Measurements from ENCODE around the gene TTN. TPM values are rescaled to one million over a fixed set of nuclear protein-coding genes. Genes with fewer than 3 reads are reported as not detected.
A peak's percentile ranks its signal among the peaks of the same experiment; 100 is the strongest.

Gene TTN
- total and polyA plus RNA-seq, 4 donors: 0.01 to 3.0 (median 0.80) TPM

- no peak for DNase-seq (ENCODE audit: low spot score)
- TF ChIP-seq RAD21 (IDR thresholded peaks at IDR 0.05) (peak; percentile 44 to 64), HNF4G (IDR thresholded peaks at IDR 0.05) (no peak), HNF4A (conservative IDR thresholded peaks at IDR 0.05) (no peak)
- TF ChIP-seq, protein P1, sequence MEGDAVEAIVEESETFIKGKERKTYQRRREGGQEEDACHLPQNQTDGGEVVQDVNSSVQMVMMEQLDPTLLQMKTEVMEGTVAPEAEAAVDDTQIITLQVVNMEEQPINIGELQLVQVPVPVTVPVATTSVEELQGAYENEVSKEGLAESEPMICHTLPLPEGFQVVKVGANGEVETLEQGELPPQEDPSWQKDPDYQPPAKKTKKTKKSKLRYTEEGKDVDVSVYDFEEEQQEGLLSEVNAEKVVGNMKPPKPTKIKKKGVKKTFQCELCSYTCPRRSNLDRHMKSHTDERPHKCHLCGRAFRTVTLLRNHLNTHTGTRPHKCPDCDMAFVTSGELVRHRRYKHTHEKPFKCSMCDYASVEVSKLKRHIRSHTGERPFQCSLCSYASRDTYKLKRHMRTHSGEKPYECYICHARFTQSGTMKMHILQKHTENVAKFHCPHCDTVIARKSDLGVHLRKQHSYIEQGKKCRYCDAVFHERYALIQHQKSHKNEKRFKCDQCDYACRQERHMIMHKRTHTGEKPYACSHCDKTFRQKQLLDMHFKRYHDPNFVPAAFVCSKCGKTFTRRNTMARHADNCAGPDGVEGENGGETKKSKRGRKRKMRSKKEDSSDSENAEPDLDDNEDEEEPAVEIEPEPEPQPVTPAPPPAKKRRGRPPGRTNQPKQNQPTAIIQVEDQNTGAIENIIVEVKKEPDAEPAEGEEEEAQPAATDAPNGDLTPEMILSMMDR (IDR thresholded peaks at IDR 0.05; ENCODE audit: low read depth, low read length, missing input control): peak; percentile 74
- WGBS: 44% methylated on average over 9 of the region's 9 CpGs
Observed at GRCh38 chr2:178700922-178701342, 106.3 kb downstream of the TTN start.

DNA sequence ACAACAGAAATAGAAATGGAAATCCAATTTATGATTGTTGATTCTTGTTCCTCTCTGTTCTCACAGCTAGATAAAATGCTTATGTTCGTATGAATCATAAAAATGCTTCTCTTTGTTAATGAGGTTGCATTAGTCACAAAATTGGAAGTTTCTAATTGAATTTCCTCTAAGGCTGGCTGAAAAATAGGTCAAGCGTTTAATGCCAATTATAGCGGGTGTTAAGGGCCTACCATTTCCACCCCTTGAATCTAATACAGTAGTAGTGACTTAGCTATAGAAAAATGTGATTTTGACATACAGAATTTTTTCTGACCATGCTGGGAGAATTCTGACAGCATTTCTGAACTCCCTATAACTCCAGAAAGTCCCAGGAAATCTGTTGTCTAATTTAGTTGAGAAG is 107.1 kb downstream of the TTN start:
- H3K27ac ChIP-seq (ENCODE audit: low read depth in 1 of 2, low read length in 2 of 2): no peak overlapping the region
- H3K27me3 ChIP-seq (ENCODE audit: control insufficient read depth in 4 of 4, insufficient read depth in 4 of 4, low read length in 3 of 4): no peaks in the 10 kb centered on the region
- H3K9me3 ChIP-seq (ENCODE audit: control insufficient read depth in 4 of 4, low read length in 3 of 4): no peaks in the 10 kb centered on the region
- no peak overlapping the region for H3K4me3 ChIP-seq (ENCODE audit: low read depth in 1 of 3, low read length in 3 of 3)
- 85% methylated on average over 3 of the region's 3 CpGs for WGBS
- H3K9ac ChIP-seq (ENCODE audit: low read depth in 1 of 2, low read length in 2 of 2): no peak overlapping the region
- no peaks in the 10 kb centered on the region for H3K4me1 ChIP-seq (ENCODE audit: control insufficient read depth in 4 of 4, insufficient read depth in 4 of 4, low read length in 3 of 4)
- H3K36me3 ChIP-seq (ENCODE audit: control insufficient read depth in 4 of 4, insufficient read depth in 3 of 4, low read depth in 1 of 4, low read length in 3 of 4): no peaks in the 10 kb centered on the region
- TF ChIP-seq TAF1 (conservative IDR thresholded peaks at IDR 0.05) (no peak), SP1 (IDR thresholded peaks at IDR 0.05) (no peak), HNF4G (IDR thresholded peaks at IDR 0.05) (no peak), REST (IDR thresholded peaks at IDR 0.05) (no peak), EGR1 (IDR thresholded peaks at IDR 0.05; ENCODE audit: low read depth in 2 of 2) (no peak), YY1 (IDR thresholded peaks at IDR 0.05) (no peak), MAX (IDR thresholded peaks at IDR 0.05) (no peak), RAD21 (IDR thresholded peaks at IDR 0.05) (no peak), FOXA2 (IDR thresholded peaks at IDR 0.05) (no peak), RXRA (IDR thresholded peaks at IDR 0.05) (no peak)
- TF ChIP-seq, protein P1 (IDR thresholded peaks at IDR 0.05; ENCODE audit: low read depth, low read length, missing input control): no peak
- TF ChIP-seq, protein P2, sequence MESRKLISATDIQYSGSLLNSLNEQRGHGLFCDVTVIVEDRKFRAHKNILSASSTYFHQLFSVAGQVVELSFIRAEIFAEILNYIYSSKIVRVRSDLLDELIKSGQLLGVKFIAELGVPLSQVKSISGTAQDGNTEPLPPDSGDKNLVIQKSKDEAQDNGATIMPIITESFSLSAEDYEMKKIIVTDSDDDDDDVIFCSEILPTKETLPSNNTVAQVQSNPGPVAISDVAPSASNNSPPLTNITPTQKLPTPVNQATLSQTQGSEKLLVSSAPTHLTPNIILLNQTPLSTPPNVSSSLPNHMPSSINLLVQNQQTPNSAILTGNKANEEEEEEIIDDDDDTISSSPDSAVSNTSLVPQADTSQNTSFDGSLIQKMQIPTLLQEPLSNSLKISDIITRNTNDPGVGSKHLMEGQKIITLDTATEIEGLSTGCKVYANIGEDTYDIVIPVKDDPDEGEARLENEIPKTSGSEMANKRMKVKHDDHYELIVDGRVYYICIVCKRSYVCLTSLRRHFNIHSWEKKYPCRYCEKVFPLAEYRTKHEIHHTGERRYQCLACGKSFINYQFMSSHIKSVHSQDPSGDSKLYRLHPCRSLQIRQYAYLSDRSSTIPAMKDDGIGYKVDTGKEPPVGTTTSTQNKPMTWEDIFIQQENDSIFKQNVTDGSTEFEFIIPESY (IDR thresholded peaks at IDR 0.05): no peak
- DNase-seq (ENCODE audit: low spot score): no peak

More at GRCh38 chr2:178700922-178701342, 106.3 kb downstream of the TTN start:
- no peak overlapping the region for H3K27ac ChIP-seq (ENCODE audit: low read depth in 1 of 2, low read length in 2 of 2)
- no peak overlapping the region for H3K4me3 ChIP-seq (ENCODE audit: low read depth in 1 of 3, low read length in 3 of 3)
- no peaks in the 10 kb centered on the region for H3K27me3 ChIP-seq (ENCODE audit: control insufficient read depth in 4 of 4, insufficient read depth in 4 of 4, low read length in 3 of 4)
- no peak overlapping the region for H3K9ac ChIP-seq (ENCODE audit: low read depth in 1 of 2, low read length in 2 of 2)
- H3K9me3 ChIP-seq (ENCODE audit: control insufficient read depth in 4 of 4, low read length in 3 of 4): no peaks in the 10 kb centered on the region
- no peaks in the 10 kb centered on the region for H3K36me3 ChIP-seq (ENCODE audit: control insufficient read depth in 4 of 4, insufficient read depth in 3 of 4, low read depth in 1 of 4, low read length in 3 of 4)
- no peaks in the 10 kb centered on the region for H3K4me1 ChIP-seq (ENCODE audit: control insufficient read depth in 4 of 4, insufficient read depth in 4 of 4, low read length in 3 of 4)

Measured in liver (tissue), 9 donors.